K562 (cell line): ENCODE data around the gene ARHGAP23. TPM values are rescaled to one million over a fixed set of nuclear protein-coding genes. Genes with fewer than 3 reads are reported as not detected.
"Not testable (repeated sequence)": the region's sequence is repeated elsewhere in the genome, so short reads cannot be mapped to it uniquely, and the experiment has no call there.

Source experiments
- CBX3 ChIP-seq, 2 experiments: IDR thresholded peaks; 1 replicate in 1 of 2; 2 replicates in 1 of 2; pipeline ENCODE4 v1.6.1; 2012; ENCODE audit warnings: inconsistent platforms in 2 of 2, low read length in 2 of 2, borderline replicate concordance in 1 of 2, control low read depth in 1 of 2
- E2F5 ChIP-seq: sonication (generic); formaldehyde crosslinking; IDR thresholded peaks from 2 replicates; pipeline ENCODE4 v1.8.0; 2022; ENCODE audit warnings: mild to moderate bottlenecking, missing genetic modification reagents
- FOXA3 ChIP-seq, 2 experiments: fragments of 450-650 bp in 1 of 2; sonication (generic) in 1 of 2; formaldehyde crosslinking; IDR thresholded peaks in 1 of 2; conservative IDR thresholded peaks in 1 of 2; 2 replicates each; pipeline versions ENCODE4 v1.4.0 to v1.8.0; 2020 to 2022; ENCODE audit warnings: mild to moderate bottlenecking in 2 of 2, missing genetic modification reagents in 1 of 2
- MXI1 ChIP-seq: IDR thresholded peaks from 2 replicates; pipeline ENCODE4 v1.6.1; 2011; ENCODE audit warnings: low read depth, mild to moderate bottlenecking, improper control_type of control experiment, low read length
- MYC ChIP-seq, 2 experiments: fragments of 250-450 bp in 1 of 2; sonication (Bioruptor Pico) in 1 of 2; IDR thresholded peaks; 2 replicates each; pipeline versions ENCODE4 v1.5.1 to v1.6.1; 2012 to 2021; ENCODE audit warnings: low read depth in 2 of 2, borderline replicate concordance in 1 of 2, improper control_type of control experiment in 1 of 2, low read length in 1 of 2, mild to moderate bottlenecking in 1 of 2, moderate library complexity in 1 of 2
- RAD21 ChIP-seq, 2 experiments: fragments of 250-450 bp in 1 of 2; fragments of 450-650 bp in 1 of 2; sonication (Bioruptor Pico) in 1 of 2; formaldehyde crosslinking in 1 of 2; IDR thresholded peaks in 1 of 2; conservative IDR thresholded peaks in 1 of 2; 2 replicates each; pipeline versions ENCODE4 v1.4.0 to v1.8.0; 2020 to 2022; ENCODE audit warnings: mild to moderate bottlenecking in 2 of 2, moderate library complexity in 1 of 2
- RBFOX2 ChIP-seq: fragments of 200-400 bp; formaldehyde crosslinking; IDR thresholded peaks from 2 replicates; pipeline ENCODE4 v1.6.1; 2017; ENCODE audit warnings: low read depth, mild to moderate bottlenecking, low read length, moderate library complexity
- polyA plus RNA-seq, 8 experiments: library from polyadenylated mRNA; depleted of rRNA in 4 of 8; stranded (reverse) in 5 of 8; unstranded in 3 of 8; fragments of >200 nt; fragmentation: Nextera tagmentation in 2 of 8; fragmentation: Illumina TruSeq in 1 of 8; extraction: Ambion mirVana in 2 of 8; extraction: Trizol in 1 of 8; gene quantifications; 2 replicates each; pipeline versions ENCODE4 v1.2.1 to v1.2.3, GENCODE V29; 2011 to 2014; ENCODE audit warnings: inconsistent platforms in 1 of 8, missing spikeins in 1 of 8
- total RNA-seq, 7 experiments: library from RNA; depleted of rRNA in 6 of 7; stranded (reverse); fragments of >200 nt in 6 of 7; fragmentation: Illumina TruSeq in 2 of 7; extraction: Trizol in 2 of 7; gene quantifications; 2 replicates each; pipeline versions ENCODE4 v1.2.1 to v1.2.3, GENCODE V29; 2011 to 2021; ENCODE audit warnings: low replicate concordance in 1 of 7
- TF ChIP-seq, protein P1 (sequence below), 2 experiments: fragments of 450-650 bp; formaldehyde crosslinking in 1 of 2; IDR thresholded peaks; 2 replicates each; pipeline versions ENCODE4 v1.4.0 to v1.6.1; 2014 to 2020; ENCODE audit warnings: mild to moderate bottlenecking in 2 of 2, borderline replicate concordance in 1 of 2, low read depth in 1 of 2

ARHGAP23 gene
- total and polyA plus RNA-seq, 9 of the 15 experiments (the other 6 are each of a cell fraction or from before 2014, with no cell fraction given) = 0.01 to 2.7 (median 0.70) TPM

DNA sequence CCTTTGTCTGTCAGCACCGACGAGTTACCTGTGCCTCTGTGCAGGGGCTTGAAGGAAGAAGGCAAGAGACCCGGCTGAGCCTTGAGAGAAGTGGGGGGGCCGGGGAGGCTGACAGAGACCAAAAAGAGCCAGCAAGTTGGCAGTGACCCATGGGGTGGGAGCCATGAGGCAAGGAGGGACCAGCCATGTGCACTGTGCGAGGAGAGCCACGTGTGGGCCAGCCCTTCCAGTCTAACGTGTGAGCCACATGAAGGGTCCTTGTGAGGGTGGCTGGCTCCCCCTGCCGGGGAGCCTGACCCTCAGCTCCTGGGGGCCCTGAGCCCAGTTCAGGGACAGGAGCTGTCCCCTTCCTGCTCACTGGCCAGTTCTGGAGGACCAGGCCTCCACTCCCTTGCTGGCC is 46.4 kb downstream of the ARHGAP23 start (continued):
- TF ChIP-seq FOXA3 (CRISPR knock-in tag; conservative IDR thresholded peaks at IDR 0.05 in 1 of 2, IDR thresholded peaks at IDR 0.05 in 1 of 2) (peak in 1 of 2 experiments; percentile 55; a peak in 1 of 4 replicates), CBX3 (IDR thresholded peaks at IDR 0.05; ENCODE audit: borderline replicate concordance in 1 of 2, low read length in 2 of 2) (peak in 1 of 2 experiments; percentile 72; a peak in 1 of 3 replicates), RAD21 (CRISPR knock-in tag; conservative IDR thresholded peaks at IDR 0.05 in 1 of 2, IDR thresholded peaks at IDR 0.05 in 1 of 2) (peak; percentile 61 to 85), E2F5 (CRISPR knock-in tag) (0 out of 2 replicates have a peak, but pooled peaks have one; percentile 35), RBFOX2 (0 out of 2 replicates have a peak, but pooled peaks have one; percentile 28), MYC (IDR thresholded peaks at IDR 0.05; ENCODE audit: low read depth, low read length) (peak; percentile 93), MXI1 (peak; percentile 41; the same call in 1 of the 2 replicates)
- TF ChIP-seq, protein P1, sequence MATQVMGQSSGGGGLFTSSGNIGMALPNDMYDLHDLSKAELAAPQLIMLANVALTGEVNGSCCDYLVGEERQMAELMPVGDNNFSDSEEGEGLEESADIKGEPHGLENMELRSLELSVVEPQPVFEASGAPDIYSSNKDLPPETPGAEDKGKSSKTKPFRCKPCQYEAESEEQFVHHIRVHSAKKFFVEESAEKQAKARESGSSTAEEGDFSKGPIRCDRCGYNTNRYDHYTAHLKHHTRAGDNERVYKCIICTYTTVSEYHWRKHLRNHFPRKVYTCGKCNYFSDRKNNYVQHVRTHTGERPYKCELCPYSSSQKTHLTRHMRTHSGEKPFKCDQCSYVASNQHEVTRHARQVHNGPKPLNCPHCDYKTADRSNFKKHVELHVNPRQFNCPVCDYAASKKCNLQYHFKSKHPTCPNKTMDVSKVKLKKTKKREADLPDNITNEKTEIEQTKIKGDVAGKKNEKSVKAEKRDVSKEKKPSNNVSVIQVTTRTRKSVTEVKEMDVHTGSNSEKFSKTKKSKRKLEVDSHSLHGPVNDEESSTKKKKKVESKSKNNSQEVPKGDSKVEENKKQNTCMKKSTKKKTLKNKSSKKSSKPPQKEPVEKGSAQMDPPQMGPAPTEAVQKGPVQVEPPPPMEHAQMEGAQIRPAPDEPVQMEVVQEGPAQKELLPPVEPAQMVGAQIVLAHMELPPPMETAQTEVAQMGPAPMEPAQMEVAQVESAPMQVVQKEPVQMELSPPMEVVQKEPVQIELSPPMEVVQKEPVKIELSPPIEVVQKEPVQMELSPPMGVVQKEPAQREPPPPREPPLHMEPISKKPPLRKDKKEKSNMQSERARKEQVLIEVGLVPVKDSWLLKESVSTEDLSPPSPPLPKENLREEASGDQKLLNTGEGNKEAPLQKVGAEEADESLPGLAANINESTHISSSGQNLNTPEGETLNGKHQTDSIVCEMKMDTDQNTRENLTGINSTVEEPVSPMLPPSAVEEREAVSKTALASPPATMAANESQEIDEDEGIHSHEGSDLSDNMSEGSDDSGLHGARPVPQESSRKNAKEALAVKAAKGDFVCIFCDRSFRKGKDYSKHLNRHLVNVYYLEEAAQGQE (IDR thresholded peaks at IDR 0.05; ENCODE audit: borderline replicate concordance) = peak; percentile 82
- TF ChIP-seq, protein P1 (CRISPR knock-in tag; IDR thresholded peaks at IDR 0.05; ENCODE audit: low read depth) = not testable (repeated sequence)
- not testable (repeated sequence) for TF ChIP-seq MYC (CRISPR knock-in tag; IDR thresholded peaks at IDR 0.05; ENCODE audit: borderline replicate concordance, low read depth)
